Measurements from ENCODE around the gene CDKN2AIP.

DNA sequence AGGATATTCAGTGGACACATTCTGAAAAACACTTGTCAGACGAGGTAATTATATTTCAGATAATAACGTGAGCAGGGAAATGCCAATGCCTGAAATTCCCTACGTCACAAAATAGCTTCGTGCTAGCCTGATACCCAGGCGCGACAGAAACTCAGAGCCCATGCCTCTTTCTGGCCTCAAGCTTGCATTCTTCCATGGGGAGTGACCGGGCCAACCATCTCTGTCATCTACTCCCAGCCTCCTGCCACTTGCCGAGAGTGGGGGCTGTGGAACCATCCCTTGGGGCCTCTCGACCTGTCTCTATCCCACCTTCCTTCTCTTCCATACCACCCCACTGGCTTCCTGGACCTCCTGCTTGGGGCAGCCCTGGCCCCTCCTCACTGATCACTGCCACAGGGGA, 34.5 kb upstream of the CDKN2AIP start:
- TF ChIP-seq, protein P1, sequence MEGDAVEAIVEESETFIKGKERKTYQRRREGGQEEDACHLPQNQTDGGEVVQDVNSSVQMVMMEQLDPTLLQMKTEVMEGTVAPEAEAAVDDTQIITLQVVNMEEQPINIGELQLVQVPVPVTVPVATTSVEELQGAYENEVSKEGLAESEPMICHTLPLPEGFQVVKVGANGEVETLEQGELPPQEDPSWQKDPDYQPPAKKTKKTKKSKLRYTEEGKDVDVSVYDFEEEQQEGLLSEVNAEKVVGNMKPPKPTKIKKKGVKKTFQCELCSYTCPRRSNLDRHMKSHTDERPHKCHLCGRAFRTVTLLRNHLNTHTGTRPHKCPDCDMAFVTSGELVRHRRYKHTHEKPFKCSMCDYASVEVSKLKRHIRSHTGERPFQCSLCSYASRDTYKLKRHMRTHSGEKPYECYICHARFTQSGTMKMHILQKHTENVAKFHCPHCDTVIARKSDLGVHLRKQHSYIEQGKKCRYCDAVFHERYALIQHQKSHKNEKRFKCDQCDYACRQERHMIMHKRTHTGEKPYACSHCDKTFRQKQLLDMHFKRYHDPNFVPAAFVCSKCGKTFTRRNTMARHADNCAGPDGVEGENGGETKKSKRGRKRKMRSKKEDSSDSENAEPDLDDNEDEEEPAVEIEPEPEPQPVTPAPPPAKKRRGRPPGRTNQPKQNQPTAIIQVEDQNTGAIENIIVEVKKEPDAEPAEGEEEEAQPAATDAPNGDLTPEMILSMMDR (conservative IDR thresholded peaks at IDR 0.05; ENCODE audit: low read length) = no peak
- TF ChIP-seq EZH2phosphoT487 (IDR thresholded peaks at IDR 0.05; ENCODE audit: borderline replicate concordance) = no peak

Data from Loucy (cell line).